HG02571 (cell line): Measurements from ENCODE around the gene ZNF521.

Experiments
- ATAC-seq: cut with Tn5 transposase; IDR thresholded peaks from one replicate; pipeline ENCODE4 v1.9.1; 2021; ENCODE audit warnings: mild to moderate bottlenecking, moderate library complexity; ENCODE audit not compliant: unreplicated experiment

Gene ZNF521

GRCh38 chr18:25340762-25341161 lies 11.2 kb downstream of the ZNF521 start:
- ATAC-seq, result no peak

GRCh38 chr18:25335676-25336075 lies 16.3 kb downstream of the ZNF521 start:
- no peak for ATAC-seq

- no peak for ATAC-seq
Observed at GRCh38 chr18:25335062-25335461, 16.9 kb downstream of the ZNF521 start.

- no peak for ATAC-seq
Observed at GRCh38 chr18:25334588-25334987, 17.4 kb downstream of the ZNF521 start.

- ATAC-seq, result no peak
Observed at GRCh38 chr18:25332002-25332401, 20.0 kb downstream of the ZNF521 start.

GRCh38 chr18:25329783-25330182 lies 22.2 kb downstream of the ZNF521 start:
- ATAC-seq, result no peak

GRCh38 chr18:25327584-25327983 lies 24.4 kb downstream of the ZNF521 start:
- no peak for ATAC-seq

- no peak for ATAC-seq
Observed at GRCh38 chr18:25326361-25326952, 25.5 kb downstream of the ZNF521 start.

GRCh38 chr18:25322806-25323205 lies 29.2 kb downstream of the ZNF521 start:
- ATAC-seq, result no peak

GRCh38 chr18:25316381-25317018 lies 35.5 kb downstream of the ZNF521 start:
- no peak for ATAC-seq

GRCh38 chr18:25314838-25315190 lies 37.2 kb downstream of the ZNF521 start:
- ATAC-seq, result no peak

GRCh38 chr18:25314151-25314837 lies 37.7 kb downstream of the ZNF521 start:
- no peak for ATAC-seq

- no peak for ATAC-seq
Observed at GRCh38 chr18:25313268-25313667, 38.7 kb downstream of the ZNF521 start.

GRCh38 chr18:25310045-25310444 lies 41.9 kb downstream of the ZNF521 start:
- ATAC-seq, result no peak

GRCh38 chr18:25308381-25308780 lies 43.6 kb downstream of the ZNF521 start:
- ATAC-seq, result no peak

GRCh38 chr18:25307192-25307591 lies 44.8 kb downstream of the ZNF521 start:
- no peak for ATAC-seq

GRCh38 chr18:25306671-25307070 lies 45.3 kb downstream of the ZNF521 start:
- ATAC-seq, result no peak

- no peak for ATAC-seq
Observed at GRCh38 chr18:25305584-25305983, 46.4 kb downstream of the ZNF521 start.

GRCh38 chr18:25300492-25300891 lies 51.5 kb downstream of the ZNF521 start:
- no peak for ATAC-seq

- no peak for ATAC-seq
Observed at GRCh38 chr18:25299426-25300300, 52.3 kb downstream of the ZNF521 start.

GRCh38 chr18:25298853-25299274 lies 53.1 kb downstream of the ZNF521 start:
- no peak for ATAC-seq
